ENCODE results near the gene CDC20.

- TF ChIP-seq CTCF (IDR thresholded peaks at IDR 0.05; ENCODE audit: low read length) (no peak), EZH2 (IDR thresholded peaks at IDR 0.05; ENCODE audit: borderline replicate concordance, low read length) (no peak)
Measured at GRCh38 chr1:43377831-43378230, 19.1 kb downstream of the CDC20 start.

Data from OCI-LY1 (cell line).